GM04504 (cell line): ENCODE data around the gene POU3F2.

ENCODE experiments used
- DNase-seq: peaks from one replicate; pipeline ENCODE4 v3.0.0-alpha.2; 2012; ENCODE audit warnings: low read depth

Gene POU3F2

DNA sequence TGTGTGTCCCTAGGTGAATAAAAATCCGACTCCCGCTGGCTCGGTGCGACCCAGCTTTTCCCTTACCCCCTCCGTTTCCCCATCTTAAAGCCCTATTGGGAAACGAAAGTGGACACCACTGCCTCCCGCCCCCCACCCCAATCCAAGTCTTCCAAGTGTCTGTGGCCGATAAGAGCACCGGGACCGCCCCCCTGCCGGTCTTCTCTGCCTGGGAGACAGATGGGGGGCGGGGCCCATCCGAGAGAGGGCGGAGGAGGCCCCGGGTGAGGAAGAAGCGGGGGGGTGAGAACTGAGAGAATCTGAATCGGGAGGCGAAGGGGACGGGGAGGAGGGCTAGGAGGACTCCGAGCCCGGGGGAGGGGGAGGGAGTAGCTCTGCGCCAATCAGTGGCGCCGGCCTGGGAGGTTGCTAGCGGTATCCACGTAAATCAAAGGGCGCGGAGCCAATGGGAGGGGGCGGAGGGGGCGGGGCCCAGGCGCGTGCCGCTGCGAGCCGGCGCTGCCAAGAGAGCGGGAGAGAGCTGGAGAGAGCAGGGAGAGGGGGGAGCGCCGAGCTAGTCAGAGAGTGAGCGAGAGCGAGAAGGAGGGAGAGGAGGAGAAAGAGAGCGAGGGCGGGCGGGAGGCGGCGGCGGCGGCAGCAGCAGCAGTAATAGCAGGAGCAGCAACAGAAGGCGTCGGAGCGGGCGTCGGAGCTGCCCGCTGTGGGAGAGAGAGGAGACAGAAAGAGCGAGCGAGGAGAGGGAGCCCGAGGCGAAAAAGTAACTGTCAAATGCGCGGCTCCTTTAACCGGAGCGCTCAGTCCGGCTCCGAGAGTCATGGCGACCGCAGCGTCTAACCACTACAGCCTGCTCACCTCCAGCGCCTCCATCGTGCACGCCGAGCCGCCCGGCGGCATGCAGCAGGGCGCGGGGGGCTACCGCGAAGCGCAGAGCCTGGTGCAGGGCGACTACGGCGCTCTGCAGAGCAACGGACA is at the start of gene POU3F2:
Gene POU3F2, plus strand, starts transcription at position 515 of the 972 bp plus-strand sequence. Its CDS starts 300 bp downstream, at position 815.
- peak; percentile 71 for DNase-seq

DNA sequence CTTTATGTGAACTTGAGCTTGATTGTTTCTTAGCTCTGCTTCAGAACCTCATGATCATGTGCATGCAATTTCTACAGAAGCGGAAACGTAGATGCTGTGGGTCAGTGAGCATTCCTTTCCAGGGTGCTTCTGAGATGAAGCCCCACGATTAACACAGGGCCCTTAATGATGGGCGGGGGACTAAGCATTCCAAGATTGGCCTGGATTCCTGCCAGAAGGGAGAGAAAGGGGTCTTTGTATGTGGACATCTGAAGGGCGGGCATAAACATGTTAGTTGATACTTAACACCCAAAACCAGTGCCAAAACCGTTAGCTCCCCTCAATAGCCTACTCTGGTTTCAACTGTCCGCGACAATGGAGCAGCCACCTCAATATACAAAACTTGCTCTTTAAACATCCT is 46.9 kb upstream of the POU3F2 start:
- DNase-seq: no peak

DNA sequence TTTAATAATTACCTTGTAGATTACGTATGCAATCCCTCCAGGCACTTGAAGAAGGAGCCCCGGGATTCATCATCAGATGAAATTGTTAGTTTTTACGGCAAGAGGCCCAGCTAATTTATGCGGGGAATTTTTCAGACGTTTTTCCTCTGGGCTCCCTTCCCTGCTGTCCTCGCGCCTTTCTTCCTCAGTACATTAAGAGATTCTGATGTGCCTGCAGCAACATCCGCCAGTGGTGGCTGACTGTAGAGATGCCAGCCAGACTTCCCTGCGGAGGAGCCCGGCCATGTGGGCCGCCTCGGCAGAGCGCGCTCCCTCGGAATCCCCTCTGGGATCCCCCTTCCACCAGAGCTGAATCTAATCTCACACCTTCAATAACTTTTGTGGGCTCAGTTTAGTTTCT is 46.4 kb upstream of the POU3F2 start:
- no peak for DNase-seq

DNA sequence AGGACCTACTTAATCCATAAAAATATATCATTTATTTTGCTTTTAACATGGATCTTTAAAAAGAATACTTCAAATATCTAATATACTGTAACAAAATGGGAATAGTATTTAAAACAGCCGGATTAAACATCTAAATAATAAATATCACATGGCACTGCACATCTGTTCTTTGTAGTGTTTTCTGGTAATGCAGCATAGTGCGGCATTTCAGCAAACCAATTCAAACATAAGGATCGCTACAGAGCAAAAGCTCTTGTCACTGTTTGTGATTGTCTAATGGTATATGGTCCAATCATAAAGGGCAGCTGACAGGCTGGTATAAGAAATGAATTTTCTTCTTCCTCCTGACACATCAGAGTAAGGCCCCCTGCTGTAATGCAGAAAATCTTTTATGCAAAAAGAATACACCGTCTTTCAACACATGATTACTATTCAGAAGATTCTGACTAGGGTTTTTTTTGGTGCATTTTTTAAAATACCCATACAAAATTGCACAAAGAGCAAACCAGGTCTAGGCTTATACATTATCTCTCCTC is 40.0 kb upstream of the POU3F2 start:
- no peak for DNase-seq

DNA sequence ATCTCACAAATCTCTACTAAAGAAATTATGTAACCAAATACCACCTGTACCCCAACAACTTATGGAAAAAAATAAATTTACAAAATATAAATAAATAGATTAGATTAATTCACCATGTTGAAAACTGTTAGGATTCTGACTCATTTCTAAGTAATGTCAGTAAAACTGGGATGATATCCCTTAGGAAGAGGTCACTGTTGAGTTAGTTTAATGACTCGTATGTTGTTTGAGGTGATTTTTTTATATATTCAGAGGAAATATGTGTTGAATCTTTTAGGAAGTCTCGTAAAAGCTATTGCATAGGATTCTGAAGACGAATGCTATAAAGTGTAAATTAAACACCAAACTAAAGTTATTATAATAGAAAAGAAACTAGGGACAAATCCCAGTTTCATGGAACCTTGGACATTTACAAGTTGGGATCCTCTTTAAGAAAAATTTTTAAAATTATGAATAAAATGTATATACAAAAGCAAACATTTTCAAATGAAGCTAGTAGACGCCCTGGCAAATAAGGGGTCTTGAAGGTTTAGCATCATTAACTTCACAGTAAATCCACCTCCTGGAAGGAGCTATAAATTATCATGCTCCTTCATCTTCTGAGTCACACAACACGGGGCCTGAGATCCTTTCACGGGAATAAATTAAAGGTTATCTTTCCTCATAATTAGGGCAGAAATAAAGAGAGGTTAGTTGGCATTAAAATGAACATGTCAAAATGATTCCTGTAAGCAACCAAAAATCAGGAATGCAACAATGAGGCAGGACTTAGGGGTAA is 37.0 kb upstream of the POU3F2 start:
- DNase-seq: no peak

DNA sequence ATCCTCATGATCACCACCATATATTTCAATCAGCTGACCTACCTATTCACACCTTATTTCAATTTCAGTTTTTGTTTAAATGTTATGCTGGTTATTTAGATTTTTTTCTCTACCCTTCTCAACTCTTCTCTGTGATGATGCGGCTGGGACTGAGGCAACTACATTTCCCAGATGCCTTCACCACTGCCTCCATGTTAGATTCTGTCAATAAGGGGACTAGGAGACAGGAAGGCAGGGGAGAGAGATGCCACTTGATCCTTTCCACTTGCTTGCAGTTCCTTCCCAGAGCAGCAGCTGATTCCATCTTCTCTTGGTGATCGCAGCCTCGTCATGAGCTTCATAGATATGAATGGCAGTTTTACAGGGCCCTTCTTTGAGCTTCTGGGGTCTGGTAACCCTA is 33.5 kb upstream of the POU3F2 start:
- DNase-seq: no peak

DNA sequence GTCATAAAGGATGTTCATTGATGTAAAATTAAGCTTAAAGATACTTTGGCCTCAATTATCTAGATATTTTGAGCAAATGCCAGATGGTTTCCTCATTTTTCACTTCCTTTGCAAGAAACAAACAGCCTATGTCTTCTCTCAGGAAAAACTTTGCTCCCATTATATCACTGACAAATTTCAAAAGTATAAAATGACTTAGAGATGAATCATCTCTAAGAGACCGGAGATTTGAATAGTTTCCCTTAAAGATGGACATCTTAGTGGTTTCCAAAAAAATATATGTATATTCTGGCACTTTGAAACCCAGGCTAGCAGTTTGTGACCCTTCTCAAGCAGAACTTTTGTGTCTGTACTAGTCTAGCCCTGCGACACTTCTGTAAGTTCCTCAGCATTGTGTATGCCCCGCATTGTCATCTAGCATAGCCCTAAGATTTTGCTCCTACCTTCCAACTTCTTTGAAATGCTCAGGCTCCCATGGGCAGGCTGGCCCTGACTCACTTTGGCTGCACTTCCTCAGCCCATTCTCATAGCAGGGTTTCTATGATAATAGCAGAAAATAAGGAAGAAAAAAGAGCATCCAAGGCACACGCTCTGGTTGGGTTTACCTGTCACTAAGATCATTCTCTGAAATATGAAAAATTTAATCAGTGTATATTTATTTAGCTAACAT is 25.7 kb upstream of the POU3F2 start:
- no peak for DNase-seq

DNA sequence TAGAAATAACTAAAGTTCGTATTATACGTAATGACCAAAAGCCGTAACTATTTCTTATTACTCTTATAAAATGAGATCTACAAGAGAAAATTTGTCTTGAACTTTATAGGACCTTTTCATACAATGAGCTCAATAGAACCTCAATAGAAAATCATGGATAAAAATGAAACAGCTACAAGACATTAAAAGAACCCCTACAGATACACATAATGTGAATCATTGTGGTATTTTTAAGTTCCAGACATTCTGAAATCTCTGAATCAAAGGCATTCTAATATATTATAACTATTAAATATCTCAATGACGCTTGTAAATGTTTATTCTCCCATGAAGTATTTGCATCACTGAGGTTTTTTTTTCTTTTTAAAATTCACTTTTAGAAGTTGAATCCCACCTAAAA is 22.2 kb upstream of the POU3F2 start:
- DNase-seq: no peak

DNA sequence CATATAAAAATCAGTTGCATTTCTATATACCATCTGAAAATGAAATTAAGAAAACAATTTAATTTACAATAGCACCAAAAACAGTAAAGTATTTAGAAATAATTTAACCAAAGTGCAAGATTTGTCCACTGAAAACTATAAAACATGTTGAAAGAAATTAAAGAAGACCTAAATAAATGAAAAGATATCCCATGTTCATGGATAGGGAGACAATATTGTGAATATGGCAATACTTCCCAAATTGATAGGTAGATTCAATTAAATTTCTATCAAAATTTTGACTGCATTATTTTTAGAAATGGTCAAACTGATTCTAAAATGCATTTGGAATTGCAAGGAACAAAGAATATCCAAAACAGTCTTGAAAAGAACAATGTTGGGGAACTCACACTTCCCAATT is 17.6 kb upstream of the POU3F2 start:
- DNase-seq: no peak

DNA sequence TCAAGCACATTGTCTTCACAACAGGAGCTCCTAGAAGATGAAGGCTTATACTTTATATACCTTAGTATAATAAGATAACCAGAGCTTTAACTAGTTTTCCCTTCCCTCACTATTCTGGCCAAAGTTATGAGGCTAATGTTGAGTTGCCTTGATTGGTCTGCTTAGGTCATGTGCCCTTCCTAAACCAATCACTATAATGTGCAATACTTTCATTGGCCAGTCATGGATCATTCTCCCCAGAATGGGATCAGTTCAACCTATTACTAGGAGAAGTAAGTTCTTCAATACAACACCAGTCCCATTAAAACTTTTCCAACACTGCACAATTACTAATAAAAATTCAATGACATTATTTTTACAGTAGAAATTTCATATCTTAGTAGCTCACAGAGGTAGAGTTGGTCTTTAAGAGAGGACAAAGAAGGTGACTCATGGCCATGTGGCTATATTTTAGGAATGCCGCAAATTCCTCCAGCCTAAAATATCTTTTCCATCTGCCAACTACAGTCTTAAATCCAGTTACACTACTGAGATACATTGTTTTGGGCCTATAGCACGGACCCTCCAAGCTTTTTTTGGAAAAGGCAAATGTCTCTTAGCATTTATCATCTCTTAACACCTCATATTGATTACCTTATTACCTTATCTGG is 12.5 kb upstream of the POU3F2 start:
- DNase-seq: no peak

DNA sequence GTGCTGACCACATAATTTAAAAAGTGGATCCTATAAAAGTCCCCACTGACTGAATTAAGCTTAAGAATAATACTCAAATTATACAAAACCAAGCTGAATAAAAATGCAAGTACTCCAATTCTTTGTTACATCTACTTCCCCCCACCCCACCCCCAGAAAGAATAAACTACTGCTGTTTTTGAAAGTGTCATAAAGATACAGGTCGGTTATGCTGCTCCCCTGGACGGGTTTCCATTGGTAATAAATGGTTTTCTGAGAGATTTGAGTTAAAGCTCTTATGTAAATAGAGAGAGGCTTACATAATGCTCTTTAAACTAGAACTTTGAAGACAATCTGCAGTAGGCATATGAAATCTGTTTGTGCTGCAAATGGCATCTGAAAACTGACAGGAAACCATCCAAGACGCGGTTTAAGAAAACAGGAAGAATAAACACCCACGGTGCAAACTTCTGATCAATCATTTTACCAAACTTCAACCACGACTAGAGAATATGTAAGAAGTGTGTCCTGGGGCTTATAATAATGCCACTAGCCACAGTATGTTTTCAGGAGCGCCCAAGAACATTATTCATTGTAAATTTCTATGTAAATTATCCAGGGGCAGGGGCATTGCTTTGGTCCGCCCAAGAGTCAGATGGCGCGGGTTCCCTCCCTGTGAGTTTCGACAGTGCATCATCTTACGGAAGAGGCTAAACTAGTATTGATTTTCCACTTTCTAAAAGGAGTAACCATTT is 10.8 kb upstream of the POU3F2 start:
- DNase-seq: no peak

DNA sequence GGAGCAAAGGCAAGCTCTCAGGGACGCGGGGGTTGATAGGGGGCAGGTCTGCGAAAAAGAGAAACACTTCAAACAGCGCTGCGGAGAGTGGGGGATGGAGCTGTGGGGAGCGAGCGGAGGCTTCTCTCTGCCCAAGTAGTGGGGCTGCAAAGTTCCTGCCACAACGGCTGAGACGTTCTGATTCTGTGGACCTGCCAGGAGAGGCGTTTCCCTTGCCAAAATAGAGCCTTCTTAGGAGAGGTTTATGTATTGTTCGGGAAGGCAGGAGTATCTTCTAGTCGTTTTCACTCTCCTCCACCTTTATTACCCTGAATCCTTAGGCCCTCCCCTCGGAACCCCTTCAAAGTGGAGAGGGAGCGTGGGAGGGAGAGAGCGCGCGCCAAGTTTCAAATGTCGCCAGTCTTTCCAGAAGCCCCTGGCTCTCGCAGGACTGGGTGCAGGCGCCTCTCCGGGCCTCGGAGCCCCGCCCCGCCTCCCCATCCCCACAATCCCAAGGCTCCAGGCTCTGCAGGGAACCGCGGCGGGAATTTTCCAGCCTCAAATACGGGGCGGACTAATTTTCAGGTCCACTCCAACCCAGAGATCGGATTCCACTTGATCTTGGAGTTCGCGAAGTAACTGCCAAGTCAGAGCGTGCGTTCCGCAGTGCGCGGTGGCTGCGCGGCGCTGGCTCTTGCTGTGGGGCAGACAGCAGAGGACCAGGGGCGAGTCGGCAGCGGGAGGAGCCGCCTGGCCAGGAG is 10.0 kb upstream of the POU3F2 start:
- DNase-seq: no peak

DNA sequence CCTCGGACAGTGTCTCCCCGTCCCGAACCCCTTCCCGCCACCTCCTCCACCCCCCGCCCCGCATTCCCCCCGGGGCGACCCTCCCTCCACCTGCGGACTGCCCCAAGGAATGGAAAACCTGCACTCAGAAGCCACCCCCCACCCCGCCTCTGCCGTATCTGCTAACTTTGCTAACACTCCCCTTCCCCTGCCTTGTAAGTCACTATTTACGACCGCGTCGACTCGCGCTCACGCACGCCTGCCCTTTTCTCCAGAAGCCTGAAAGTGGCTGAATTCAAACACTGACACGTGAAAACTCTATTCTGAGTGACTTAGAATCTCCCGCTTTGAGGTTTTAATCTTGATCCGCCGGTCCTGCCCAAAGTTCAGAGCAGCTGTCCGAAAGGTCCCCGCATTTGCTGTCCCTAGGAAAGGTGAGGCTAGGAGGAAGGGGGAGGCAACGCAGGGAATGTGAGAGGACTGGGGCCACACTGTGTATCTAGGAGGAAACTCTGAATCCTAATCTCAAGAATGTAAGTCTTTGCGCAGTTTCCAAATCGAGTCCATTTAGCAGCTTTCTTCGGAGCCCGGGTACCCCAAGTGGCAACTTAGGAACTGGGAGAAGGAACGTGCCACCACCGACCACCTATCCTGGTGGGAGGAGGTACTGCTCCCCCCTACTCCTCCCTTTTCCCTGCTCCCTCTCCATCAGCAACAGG is 9.3 kb upstream of the POU3F2 start:
- no peak for DNase-seq

DNA sequence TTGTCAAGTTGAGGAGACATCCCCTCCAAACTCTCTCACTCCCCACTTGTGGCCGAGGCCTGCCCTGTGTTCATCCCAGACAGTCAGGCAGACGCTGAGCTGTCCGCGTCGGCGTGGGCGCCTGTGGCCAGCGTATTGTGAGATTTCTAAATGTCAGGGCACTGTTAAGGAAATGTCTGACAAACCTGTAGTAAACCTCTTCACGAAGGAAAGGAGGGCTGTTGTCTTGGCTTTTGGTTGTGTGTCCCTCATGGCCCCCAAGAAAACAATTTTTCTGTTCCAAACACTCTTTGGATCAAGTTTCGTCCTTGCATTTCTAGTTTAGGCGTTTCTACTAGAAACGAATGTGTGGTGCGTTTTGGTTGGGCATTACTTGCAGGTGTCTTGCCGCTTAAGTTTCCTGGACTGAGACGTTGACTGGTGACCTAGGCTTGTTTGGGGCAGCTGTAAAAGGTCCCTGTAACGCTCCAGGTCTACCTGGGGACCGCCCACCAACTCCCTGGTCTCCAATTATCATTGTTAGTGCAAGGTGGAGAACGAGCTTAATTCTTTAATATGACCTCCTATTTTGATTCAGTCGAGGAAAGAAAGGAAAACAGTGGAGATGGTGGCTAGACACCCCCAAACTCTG is 8.7 kb upstream of the POU3F2 start:
- no peak for DNase-seq

DNA sequence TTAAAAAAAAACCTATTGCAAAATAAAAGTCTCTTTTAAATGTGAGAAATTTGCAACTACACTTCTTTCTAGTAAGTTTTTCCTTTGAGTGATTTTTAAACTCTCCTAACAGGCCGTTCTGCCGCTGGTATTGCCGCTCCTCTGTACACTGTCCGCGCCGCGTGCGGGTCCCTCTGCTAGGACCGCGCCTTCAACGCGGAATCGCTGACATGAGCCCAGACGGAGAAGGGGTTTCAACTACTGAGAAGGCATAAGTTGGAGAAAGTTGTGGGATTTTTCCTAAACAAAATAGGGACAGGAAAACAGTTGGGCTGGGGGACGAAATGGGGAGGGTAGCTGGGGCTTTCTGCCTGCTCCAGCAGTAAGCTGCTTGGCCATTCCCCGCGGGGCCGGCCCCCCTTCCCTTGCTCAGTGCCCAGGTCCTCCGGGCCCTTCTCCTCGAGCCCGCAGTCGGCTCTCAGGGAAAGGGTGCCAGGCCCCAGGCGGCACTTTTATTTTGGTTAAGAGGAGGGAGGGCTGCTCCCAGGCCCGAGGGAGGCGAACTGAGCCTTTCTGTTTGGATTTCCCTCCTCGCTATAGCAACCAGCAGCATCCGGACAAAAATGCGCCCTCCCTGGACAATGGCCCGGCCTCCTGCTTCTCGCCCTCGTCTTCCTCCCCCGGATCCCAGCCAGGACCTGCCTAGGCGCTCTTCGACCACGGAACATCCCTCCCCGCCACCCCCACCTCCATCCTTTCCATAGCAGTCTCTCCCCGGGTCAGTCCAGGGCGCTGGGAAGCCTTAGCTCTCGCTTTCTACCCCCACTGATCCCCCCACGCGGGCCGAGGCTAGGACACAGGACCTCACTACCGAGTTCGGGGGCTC is 6.8 kb upstream of the POU3F2 start:
- DNase-seq: no peak

DNA sequence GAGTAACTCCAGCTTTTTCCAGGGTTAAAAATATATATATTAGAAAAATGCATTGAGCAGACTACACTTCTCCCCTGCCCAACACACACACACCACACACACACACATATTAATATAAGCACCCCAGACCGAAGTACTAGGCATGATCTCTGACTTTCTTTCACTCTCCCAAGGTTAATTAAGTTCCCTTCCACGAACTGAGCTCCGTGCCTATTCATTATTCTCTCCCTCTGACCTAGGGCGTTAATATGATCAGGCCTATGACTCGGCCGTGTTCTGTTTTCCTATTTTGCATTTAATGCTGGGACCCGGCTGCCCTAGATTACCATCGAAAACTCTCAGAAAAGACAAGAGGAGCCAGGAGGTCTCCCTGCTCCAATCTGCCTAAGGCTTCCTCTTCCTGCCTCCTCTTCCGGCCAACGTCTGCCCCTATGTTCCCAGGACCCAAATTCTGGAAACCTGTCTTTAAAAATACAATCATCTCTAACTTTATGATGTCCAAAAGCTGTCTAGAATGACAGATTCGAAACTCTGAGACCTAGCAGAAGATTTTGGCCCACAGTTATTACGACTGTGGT is 6.1 kb upstream of the POU3F2 start:
- DNase-seq: no peak

DNA sequence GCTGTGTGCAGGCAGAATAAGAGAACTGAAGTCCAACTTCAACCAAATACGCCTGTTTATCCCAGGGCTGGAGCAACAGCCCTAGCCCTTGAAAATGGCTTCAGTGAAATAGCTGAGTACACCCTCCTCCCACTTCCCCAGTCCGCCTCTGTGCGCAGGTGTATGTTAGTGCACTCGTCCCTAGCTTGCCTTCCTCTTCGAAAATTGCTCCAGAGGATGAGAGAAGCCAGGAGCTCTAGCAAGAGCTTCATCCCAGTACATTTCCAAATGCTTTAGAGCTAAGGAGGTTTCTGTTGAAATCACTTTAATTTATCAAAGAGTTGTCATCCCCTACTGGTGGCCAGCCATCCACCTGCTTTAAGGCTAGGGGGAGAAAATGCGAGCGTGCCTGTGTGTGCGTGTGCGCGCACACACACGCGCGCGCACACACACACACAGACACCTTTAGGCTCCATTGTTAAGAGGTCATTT is 5.4 kb upstream of the POU3F2 start:
- DNase-seq: no peak

DNA sequence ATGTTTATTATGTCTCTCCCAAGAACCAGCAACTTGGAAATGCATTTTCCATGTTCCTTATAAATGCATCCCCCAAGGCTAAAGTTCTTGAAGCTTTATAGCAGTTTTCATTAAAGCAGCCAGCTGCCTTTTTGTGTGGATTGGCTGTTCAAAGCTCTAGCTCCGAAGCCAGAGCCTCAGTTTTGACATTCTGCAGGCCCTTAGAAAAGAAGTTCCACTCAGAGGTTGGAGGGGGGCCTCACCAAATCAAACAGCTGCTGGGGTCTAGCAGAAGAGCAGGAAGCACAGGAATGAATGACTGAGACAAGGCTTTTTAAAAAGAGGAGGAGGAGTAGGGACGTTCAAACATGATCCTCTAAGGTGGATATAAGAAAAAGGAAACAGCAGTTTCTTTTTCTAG is 4.2 kb upstream of the POU3F2 start:
- DNase-seq: no peak
